OCI-LY1 (cell line): ENCODE results near the gene HAVCR1.

ENCODE experiments used
- CTCF ChIP-seq: fragments of 200-600 bp; sonication (generic), shearing (Covaris generic); IDR thresholded peaks from 2 replicates; pipeline ENCODE4 v1.5.1; 2017; ENCODE audit warnings: mild to moderate bottlenecking, antibody characterized with exemption, low read length, moderate library complexity, mixed read lengths
- EZH2 ChIP-seq: fragments of 200-600 bp; sonication (generic), shearing (Covaris generic); IDR thresholded peaks from 2 replicates; pipeline ENCODE4 v1.8.0; 2017; ENCODE audit warnings: borderline replicate concordance, mixed run types, mild to moderate bottlenecking, antibody characterized with exemption, low read length, moderate library complexity, mixed read lengths

GRCh38 chr5:156991714-156992113, 67.2 kb downstream of the HAVCR1 start:
- no peak for TF ChIP-seq CTCF
- TF ChIP-seq EZH2, result no peak
